DMS 273 treated with DMSO at 0.1 percent for 48 hours (cell line): ENCODE results near the gene HIPK2.

Source experiments
- DNase-seq: peaks from one replicate; lab custom pipeline; 2025; lab: John Stamatoyannopoulos, UW

The HIPK2 gene

DNA sequence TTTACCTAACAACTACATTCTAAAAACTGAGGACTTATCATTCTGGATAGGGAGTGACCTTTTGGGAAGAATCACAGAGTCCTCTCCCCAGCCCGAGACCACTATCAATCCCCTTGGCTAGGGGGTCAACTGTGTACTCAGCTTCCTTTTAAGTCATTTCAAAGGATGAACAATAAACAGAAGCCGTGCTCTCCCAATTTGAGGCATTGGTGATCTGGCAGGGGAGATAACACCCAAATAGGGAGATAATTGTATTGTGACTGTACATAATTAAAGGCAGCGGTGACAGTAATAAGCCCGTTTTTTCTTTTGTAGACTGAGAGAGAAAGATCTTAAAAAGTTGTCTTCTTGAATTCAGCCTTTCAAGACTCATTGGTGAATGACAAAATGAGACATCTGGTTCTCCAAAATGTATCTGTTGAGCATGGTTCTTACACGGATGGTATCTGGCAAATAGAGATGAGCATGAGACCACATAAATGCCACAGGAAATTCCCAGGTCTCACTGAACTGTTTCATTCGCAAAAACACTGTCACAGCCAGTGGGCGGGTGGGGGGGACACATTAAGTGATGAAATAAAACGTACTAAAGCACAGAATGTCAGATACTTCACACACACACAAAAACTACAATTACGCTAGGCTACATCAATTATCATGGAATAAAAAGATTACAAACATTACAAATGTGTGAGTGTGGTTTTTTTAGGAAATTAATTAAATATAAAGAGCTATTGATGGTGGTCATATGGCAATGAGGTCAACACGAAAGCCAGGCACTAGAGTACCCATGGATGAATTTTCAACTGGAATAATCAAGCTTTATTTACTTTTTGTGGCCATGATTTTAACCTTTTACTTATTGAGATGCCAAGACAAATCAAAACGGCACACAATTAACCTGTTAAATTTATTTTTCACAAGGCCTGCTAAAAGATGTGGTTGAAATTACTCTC lies 108.4 kb downstream of the HIPK2 start:
- no peak for DNase-seq

DNA sequence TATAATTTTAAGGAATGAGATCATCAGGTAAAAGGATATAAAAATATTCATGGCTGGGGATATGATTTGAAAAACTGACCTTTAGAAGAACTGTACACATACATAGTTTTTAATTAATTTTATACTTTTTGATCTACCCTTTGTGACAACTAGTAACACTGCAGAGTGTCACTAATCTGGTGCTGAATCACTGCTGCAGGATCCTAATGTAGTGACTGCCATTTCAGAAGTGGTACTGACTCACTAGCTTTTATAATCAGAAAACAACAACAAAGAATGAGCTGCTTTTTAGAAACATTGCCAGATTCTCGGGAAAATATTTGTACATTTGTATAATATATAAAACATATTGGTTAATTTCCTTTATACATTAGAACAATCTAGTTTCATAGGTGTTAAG lies 110.4 kb downstream of the HIPK2 start:
- DNase-seq: no peak

DNA sequence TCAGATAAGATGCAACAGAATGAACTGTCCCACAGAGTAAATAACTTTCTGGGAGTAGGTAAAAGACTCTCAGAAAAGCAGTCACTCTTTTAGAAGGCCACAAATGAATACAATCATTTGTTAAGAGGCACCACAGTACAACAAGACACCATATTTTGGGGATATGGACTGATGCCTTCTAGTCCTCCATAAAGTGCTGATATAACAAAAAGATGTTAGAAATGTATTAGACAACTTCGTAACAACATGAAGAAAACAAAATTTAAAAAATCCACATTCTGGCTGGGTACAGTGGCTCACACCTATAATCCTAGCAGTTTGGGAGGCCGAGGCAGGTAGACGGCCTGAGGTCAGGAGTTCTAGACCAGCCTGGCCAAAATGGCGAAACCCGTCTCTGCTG lies 111.3 kb downstream of the HIPK2 start:
- DNase-seq: no peak

DNA sequence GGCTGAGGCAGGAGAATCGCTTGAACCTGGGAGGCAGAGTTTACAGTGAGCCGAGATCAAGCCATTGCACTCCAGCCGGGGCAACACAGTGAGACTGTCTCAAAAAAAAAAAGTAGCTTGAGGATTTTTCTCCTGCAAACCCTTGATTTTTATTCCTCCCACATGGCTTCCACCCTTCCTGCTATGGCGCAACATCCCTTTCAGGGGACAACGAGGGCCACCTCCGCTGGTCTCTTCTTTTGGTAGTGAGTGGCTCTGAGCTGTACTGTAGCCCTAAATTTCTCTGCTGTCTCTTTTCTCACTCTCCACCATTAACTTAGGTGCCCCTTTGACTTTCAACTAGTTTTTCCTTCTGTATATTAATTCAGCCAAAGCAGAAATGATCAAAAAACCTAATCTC lies 113.4 kb downstream of the HIPK2 start:
- DNase-seq: no peak

DNA sequence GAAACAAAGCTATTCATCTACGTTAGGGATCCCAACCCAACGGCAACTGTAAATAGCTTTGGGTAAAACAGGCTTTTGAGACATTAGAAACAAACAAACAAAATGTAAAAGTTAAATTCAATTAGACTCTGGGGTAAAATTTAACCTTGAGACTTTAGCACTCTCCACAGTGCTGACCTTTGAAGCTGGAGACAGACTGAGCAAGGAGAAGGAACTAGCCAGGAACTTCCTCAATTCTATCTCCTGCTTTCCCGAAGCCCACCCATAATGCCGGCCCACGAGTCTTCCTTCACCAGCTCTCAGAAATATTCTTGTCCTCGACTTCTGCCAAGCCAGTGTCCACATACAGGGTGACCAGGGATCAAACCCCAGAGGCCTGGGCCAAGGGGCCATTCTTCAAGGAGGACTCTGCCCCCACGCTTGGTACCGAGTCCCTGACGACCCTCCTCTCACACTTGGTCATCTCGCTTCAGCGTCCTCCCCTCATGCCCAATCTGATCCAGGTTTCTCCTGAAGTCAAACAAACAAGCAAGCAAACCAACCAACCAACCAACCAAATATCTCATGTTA lies 114.1 kb downstream of the HIPK2 start:
- DNase-seq: no peak

DNA sequence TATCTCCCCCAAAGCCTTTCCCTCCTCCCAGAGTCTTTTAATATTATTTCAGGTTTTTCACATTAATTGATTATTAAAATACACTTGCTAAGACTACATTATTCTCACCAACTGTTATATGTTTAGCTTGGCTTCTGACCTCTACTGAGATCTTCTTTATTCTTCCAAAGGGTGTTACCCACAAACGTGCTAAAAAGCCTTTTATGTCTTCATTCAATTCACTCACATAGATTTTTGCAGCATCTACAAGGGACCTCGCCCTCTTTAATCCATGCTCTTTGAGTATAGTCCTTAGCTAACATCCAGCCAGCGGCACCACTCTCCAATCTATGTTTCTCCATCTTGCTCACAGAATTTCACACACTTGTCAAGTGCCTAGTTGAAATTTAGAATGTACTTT lies 115.9 kb downstream of the HIPK2 start:
- DNase-seq: no peak

DNA sequence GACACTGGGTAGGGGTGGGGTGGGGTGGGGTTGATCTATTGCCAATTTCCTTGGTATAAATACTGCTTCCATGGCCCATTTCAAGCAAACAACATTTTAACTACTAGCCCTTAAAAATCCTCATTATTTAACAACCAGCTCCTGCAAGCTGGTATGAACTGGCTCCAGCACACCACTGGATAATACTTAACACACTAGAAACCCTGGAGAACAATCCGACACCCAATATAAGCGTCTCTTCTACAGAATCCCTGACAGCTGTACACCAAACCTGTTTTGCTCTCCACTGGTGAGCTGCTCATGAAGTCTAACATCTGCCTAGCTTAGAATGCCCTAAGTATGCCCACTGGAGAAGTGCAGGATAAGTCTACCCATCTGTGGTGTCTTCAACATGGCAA lies 116.8 kb downstream of the HIPK2 start:
- no peak for DNase-seq

DNA sequence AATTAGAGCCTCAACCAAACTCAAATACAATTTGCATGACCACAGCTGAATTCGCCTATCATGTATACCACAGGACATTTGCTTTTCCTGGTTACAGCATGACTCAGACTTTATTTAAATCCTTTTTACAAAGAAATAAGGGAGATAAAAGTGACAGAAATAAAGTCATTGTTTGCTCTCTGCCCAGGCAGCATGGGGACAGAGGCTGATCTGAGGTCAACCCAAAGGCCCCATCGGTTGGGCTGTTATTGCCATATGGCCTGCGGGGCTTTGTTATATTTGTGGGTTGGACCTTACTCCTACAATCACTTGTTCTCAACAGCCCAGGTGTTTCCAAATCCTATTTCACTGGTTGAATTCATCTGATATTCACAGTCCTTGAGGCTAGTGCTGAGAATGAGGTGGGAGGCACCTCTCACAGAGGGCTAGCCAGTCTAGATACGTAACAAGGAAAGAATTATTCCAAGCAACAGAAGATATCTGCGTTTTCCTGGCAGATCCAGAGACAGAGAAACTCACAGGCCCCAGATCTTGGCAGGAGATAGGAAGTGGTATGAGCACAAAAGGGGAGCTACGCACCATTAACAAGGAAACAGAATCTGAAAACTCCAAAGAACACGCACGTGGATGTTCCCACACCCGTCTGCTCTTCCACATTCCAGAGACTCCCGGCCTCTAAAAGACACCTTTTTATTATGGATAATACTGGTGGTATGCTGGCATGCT lies 117.3 kb downstream of the HIPK2 start:
- no peak for DNase-seq

DNA sequence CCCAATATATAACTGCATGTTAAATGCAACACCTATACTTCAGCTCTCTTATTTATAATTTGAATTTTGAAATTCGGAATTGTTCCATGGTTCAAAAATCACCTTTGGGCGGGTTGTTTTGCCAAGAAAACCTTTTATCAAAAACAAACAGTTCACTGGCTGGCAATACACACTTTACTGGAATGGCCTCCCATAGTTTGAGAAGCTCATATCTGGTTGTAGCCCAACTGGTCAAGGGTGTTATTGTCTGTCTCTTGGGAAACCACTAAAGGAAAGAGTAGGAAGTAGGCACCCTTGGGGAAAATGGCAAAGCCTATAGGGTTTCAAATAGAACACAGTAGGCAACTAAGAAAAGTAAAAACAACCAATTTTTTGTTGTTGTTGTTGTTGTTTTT lies 117.9 kb downstream of the HIPK2 start:
- DNase-seq: no peak

DNA sequence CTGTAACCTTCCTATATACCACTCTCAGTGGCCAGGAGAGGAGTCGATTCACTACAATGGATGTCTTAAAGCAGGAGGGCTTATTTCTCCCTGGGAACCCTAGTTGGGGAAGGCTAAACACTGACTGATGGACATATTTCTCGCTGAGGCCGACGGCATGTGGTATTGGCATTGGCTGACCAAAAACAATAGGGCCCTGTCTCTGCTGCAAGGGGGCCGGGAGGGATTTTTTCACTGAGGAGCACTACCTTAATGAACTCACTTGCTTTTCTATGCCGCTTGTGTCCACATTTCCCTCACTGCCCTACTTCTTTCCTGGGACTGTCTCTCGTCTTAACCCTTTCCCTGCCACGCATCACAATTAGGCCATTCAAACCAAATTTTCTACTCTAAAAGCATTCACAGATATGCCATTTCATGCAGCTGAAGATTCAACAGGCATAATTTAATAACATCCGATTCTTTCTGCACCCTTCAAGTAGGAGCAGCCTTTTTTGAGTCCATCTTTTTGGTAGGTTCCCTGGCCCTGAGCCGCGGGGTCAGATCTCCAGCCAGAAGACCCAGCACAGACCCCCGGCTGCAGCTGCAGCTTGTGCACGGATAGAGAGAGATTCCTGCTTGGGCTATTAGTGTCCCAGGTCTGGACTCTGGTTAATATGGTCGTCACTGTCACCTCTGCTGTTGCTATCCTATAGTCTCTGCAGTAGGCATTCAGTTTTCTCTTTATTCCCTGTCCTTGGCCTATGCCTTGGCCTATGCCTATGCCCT lies 118.7 kb downstream of the HIPK2 start:
- DNase-seq: no peak

DNA sequence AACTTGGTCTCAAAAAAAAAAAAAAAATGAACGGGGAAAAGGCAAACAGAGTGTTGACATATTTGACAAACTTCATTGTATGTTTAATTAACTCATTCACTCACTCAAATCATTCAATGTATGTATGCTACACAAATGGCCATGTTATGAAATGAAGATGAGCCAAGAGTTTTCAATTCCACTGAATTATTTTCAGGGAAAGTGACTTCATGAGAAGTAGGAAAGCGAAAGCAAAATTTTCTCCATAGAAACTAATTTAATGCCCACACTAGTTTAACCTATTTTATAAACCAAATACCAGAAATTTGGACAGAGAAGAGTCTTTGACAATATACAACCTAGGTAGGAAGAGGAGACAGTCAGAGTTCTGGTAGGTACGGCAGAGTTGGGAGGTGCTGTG lies 119.5 kb downstream of the HIPK2 start:
- no peak for DNase-seq

DNA sequence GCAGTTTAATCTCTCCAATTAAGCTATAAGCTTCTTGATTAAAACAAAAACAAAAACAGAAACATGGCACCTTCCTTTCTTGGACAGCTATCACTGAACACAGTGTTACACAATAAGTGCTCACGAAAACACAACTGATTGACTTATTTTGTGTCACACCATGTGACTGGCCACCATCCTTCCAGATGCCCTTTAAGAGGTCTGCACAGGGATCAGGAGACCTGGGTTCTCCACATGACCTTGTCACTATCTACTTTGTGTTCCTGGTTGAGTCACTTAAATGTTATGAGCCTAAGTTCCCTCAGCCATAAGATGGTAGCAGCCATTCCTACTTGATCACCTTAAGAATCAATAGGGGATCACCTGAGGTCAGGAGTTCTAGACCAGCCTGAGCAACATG lies 120.1 kb downstream of the HIPK2 start:
- no peak for DNase-seq

DNA sequence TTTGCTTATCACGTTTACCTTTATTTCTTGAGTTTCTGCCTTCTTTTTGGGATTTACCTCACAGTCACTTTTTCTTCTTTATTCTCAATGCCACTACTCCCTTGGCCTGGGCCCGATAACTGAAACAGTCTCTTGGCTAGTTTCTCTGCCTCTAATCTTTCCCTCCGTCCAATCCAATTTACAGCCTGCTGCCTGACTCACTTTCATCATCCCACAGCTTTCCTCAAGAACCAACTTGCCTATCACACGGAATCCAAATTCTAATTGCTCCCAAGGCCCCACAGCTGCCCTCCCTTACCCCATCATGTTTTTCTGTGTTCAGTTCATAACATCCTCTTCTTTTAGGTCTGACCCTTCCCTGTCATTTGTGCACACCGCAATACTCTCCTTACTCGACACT lies 121.4 kb downstream of the HIPK2 start:
- DNase-seq: no peak

DNA sequence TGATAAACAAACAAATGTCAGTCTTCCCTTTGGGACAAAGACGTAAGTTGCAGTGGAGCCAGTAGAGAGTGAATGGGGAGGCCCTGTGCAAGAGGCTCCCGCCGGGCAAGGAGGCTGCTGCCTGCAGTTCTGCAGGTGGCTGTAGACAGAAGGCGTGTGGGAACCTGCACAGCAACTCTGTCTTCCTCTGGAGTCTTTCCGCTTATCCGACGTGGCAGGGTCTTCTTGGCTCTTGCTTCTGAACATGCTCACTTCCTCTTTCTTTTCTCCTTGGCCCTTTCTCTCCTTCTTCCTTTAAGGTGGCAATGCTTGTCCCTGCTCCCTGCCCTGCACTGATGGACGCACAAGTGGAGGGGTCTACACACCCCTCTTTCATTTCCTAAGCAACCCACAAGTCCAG lies 122.5 kb downstream of the HIPK2 start:
- no peak for DNase-seq

DNA sequence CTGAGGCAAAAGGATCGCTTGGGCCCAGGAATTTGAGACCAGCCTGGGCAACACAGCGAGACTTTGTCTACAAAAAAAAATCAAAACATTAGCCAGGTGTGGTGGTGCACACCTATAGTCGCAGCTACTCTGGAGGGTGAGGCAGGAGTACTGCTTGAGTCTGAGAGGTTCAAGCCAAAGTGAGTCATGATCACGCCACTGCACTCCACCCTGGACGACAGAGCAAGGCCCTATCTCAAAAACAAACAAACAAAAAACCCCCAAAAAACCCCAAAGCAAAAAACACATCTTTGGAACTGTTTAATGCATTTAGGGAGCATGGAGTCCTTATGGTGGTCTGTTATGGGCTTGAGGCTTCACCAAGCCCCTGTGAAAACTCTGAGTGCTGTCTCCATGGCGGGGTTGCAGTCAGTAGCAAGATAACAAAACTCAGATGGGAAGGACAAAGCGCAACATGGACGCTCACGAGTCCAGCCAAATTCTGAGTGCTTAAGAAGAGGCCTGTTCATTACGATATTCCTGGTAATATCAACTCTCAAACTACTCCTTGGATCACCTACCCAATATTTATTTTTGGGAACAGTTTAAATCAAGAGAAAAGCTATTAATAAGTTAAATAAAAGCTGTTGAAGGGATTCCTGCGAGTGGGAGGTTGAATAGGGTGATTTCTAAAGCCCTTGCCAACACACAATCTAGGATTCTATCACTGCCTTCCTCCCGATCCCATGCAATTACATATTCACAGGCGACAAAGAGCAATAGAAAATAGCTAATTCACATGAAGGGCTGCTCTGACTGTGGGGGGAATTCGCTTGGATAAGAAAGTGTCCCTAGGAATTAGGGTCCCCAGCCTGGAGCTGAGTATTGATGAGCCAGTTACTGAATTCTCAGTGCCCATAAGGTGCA lies 123.3 kb downstream of the HIPK2 start:
- DNase-seq: no peak

DNA sequence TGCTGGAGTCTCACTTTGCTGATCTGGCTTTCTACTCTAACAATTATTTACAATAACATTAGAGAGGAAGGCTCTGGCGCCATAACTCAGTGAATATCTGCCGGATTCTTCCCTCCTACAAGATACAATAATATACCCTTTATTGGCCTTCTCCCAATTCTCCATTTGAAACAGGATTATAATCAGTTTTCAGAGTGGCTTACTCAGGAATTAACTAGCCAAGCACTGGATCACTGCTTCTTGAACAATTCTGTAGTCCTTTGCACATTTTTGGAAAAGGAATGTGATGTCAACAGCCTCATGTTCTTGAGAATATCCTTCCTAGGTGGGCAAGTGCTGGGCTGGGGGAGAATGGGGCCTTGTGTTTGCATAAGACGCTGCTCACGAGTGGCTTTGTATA lies 125.9 kb downstream of the HIPK2 start:
- no peak for DNase-seq

DNA sequence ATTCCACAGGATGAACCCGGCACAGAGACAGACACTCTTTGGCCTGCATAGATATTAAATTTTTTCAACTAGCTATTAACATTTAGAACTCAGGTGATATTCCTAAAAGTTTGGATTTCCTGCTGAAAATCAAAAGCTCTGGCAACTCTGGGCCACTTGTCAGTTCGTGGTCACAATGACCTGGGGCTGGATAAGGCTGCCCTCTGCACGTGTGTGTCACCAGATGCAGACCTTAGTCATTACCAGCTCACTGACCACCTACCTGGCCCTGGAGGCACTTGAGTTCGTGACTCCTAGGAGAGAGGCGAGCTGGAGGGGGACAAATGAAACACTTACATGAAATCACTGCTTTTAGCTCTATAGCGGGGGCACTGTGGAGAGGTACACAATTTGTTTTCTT lies 126.5 kb downstream of the HIPK2 start:
- no peak for DNase-seq

DNA sequence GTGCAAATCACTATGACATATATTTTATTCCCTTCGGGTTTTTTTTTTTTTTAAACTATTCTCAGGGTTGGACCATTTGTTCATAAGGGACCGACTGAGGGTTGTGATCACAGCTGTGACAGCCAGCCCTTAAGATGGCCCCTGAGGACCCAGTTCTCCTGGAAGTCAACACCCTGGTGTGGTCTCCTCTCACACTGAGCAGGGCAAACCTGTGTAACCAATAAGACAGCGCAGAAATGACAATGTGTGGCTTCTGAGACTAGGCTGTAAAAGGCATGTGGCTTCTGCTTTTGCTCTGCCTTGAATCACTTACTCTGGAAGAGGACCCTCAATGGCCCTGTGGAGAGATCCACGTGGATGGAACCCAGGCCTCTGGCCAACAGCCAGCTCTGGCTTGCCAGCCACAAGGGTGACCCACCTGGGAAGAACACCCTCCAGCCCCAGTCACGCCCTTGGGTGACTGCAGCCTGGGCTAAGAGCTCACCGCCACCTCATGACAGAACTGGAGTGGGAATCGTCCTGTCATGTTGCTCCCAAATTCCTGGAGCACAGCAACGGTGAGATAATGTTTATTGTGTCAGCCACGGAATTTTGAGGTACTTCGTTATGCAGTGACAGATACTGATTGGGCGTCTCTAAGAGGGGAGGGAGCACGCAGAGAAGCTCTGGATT lies 127.2 kb downstream of the HIPK2 start:
- DNase-seq: no peak

DNA sequence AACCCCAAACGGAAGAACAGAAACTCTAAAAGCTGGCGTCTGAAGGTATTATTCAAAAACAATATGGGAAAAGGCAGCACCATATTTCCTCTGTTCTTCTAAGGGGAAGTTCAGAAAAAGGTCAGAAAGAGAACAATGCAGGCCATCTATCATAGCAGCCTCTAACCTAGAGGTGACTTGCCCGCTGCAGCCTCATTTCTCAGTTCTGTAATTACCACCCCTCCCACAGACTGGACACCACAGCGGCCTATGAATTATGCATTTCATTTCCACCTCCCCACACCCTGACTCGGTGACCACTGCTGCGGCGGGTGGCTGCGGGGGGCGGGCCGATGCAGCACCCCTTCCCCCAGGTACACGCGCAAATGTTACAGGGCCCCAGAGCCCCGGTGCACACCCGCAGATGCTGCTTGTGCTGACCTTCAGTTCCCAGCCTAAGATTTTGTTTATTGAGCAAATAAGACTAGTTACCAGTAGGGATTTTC lies 128.8 kb downstream of the HIPK2 start:
- DNase-seq: no peak

DNA sequence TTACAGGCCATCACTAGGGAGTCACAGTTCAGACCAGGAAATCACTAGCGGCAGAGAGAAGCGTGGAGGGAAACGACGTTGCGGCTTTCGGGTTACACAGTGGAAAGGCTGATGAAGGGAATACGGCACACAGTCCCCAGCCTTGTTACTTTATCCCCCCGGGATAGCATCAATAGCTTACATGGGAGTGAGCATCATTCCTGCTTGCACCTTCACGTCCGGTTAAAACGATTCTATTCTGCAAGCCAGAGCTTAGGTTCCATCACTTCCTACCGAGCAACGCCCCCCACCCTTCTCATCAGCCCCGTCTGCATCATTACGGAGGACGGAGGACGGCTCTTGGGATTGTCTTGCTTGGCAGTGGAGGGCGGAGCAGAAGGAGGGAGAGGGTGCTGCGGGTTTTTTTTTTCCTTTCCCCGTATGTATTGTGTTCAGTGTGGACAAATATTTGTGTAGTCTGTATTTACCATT lies 129.4 kb downstream of the HIPK2 start:
- no peak for DNase-seq
